Breast epithelium (tissue), 3 donors: ENCODE results near the gene EED.

Experiments
- POLR2AphosphoS5 ChIP-seq, 3 donors: sonication (generic); formaldehyde crosslinking; IDR thresholded peaks; one replicate each; pipeline ENCODE4 v1.6.1; 2017; ENCODE audit warnings: antibody characterized with exemption in 3 of 3
- TF ChIP-seq, protein P1 (sequence below), 3 donors: fragments of 450-650 bp; IDR thresholded peaks; one replicate each; pipeline ENCODE4 v1.5.1; 2016 to 2017; ENCODE audit warnings: antibody characterized with exemption in 3 of 3, mild to moderate bottlenecking in 3 of 3, moderate library complexity in 3 of 3

GRCh38 chr11:86248609-86249008, 4.1 kb downstream of the EED start:
- TF ChIP-seq POLR2AphosphoS5 (IDR thresholded peaks at IDR 0.05), result no peak
- TF ChIP-seq, protein P1, sequence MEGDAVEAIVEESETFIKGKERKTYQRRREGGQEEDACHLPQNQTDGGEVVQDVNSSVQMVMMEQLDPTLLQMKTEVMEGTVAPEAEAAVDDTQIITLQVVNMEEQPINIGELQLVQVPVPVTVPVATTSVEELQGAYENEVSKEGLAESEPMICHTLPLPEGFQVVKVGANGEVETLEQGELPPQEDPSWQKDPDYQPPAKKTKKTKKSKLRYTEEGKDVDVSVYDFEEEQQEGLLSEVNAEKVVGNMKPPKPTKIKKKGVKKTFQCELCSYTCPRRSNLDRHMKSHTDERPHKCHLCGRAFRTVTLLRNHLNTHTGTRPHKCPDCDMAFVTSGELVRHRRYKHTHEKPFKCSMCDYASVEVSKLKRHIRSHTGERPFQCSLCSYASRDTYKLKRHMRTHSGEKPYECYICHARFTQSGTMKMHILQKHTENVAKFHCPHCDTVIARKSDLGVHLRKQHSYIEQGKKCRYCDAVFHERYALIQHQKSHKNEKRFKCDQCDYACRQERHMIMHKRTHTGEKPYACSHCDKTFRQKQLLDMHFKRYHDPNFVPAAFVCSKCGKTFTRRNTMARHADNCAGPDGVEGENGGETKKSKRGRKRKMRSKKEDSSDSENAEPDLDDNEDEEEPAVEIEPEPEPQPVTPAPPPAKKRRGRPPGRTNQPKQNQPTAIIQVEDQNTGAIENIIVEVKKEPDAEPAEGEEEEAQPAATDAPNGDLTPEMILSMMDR (IDR thresholded peaks at IDR 0.05), result no peak
